Neuronal stem cell (in vitro differentiated cells): Measurements from ENCODE around the gene CAND1.

Experiments used
- DNase-seq: peaks from one replicate; pipeline ENCODE4 v3.0.0-alpha.2; 2013; ENCODE audit warnings: low spot score
- H2AFZ ChIP-seq: one replicate; pipeline ENCODE4 v1.6.1; 2013; ENCODE audit warnings: mild to moderate bottlenecking, low read length, inconsistent platforms
- H2AK5ac ChIP-seq: 2 replicates; pipeline ENCODE4 v1.6.1; 2013; ENCODE audit warnings: low read depth, mild to moderate bottlenecking, inconsistent platforms, low read length, moderate library complexity, mixed read lengths
- H2BK120ac ChIP-seq: 2 replicates; pipeline ENCODE4 v1.6.1; 2013; ENCODE audit warnings: low read depth, mild to moderate bottlenecking, inconsistent platforms, low read length, moderate library complexity, mixed read lengths
- H2BK12ac ChIP-seq: one replicate; pipeline ENCODE4 v1.6.1; 2013; ENCODE audit warnings: low read length, inconsistent platforms
- H2BK15ac ChIP-seq: 2 replicates; pipeline ENCODE4 v1.6.1; 2013; ENCODE audit warnings: mild to moderate bottlenecking, low read length, inconsistent platforms, mixed read lengths
- H2BK5ac ChIP-seq: one replicate; pipeline ENCODE4 v1.6.1; 2013; ENCODE audit warnings: inconsistent platforms, mild to moderate bottlenecking, low read length, moderate library complexity
- H3K14ac ChIP-seq: one replicate; pipeline ENCODE4 v1.6.1; 2013; ENCODE audit warnings: low read length, inconsistent platforms
- H3K18ac ChIP-seq: 2 replicates; pipeline ENCODE4 v1.6.1; 2013; ENCODE audit warnings: low read length, inconsistent platforms
- H3K23ac ChIP-seq: 2 replicates; pipeline ENCODE4 v1.6.1; 2013; ENCODE audit warnings: low read depth, mild to moderate bottlenecking, mixed read lengths, low read length, inconsistent platforms; ENCODE audit not compliant: poor library complexity
- H3K27ac ChIP-seq: replicated peaks from 3 replicates; pipeline ENCODE4 v1.5.1; 2013; ENCODE audit warnings: low read length, inconsistent platforms
- H3K27me3 ChIP-seq, 3 experiments: 2 replicates each; pipeline ENCODE4 v1.6.1; 2013; ENCODE audit warnings: low read length in 3 of 3, mild to moderate bottlenecking in 2 of 3, inconsistent platforms in 1 of 3, low read depth in 1 of 3, mixed read lengths in 1 of 3, moderate library complexity in 1 of 3; ENCODE audit not compliant: control insufficient read depth in 3 of 3, insufficient read depth in 3 of 3
- H3K36me3 ChIP-seq, 2 donors: replicated peaks in 1 of 2; 2 replicates each; pipeline ENCODE4 v1.6.1; 2013; ENCODE audit warnings: low read length in 2 of 2; ENCODE audit not compliant: control insufficient read depth in 2 of 2, insufficient read depth in 2 of 2
- H3K4ac ChIP-seq: 2 replicates; pipeline ENCODE4 v1.6.1; 2013; ENCODE audit warnings: inconsistent platforms, mild to moderate bottlenecking, low read length, moderate library complexity
- H3K4me1 ChIP-seq, 2 donors: 1 replicate in 1 of 2; 2 replicates in 1 of 2; pipeline ENCODE4 v1.6.1; 2013; ENCODE audit warnings: low read length in 2 of 2, low read depth in 1 of 2; ENCODE audit not compliant: control insufficient read depth in 2 of 2, insufficient read depth in 1 of 2
- H3K4me2 ChIP-seq: one replicate; pipeline ENCODE4 v1.6.1; 2013; ENCODE audit warnings: mild to moderate bottlenecking, low read length, inconsistent platforms; ENCODE audit not compliant: insufficient read depth, poor library complexity, severe bottlenecking
- H3K4me3 ChIP-seq, 2 donors: 2 replicates each; pipeline ENCODE4 v1.5.1; 2013; ENCODE audit warnings: low read length in 2 of 2, mild to moderate bottlenecking in 2 of 2, inconsistent platforms in 1 of 2, moderate library complexity in 1 of 2
- H3K79me1 ChIP-seq: one replicate; pipeline ENCODE4 v1.6.1; 2013; ENCODE audit warnings: low read depth, mild to moderate bottlenecking, inconsistent platforms, low read length, moderate library complexity
- H3K9ac ChIP-seq: one replicate; pipeline ENCODE4 v1.6.1; 2013; ENCODE audit warnings: mild to moderate bottlenecking, low read depth, low read length, inconsistent platforms; ENCODE audit not compliant: poor library complexity
- H3K9me3 ChIP-seq, 2 donors: replicated peaks in 1 of 2; 2 replicates each; pipeline versions ENCODE3 to v1.6.1; 2013; ENCODE audit warnings: low read length in 2 of 2, mild to moderate bottlenecking in 2 of 2, inconsistent platforms in 1 of 2, low read depth in 1 of 2, mixed read lengths in 1 of 2, moderate library complexity in 1 of 2; ENCODE audit not compliant: control insufficient read depth in 2 of 2, insufficient read depth in 1 of 2
- H4K8ac ChIP-seq: one replicate; pipeline ENCODE4 v1.6.1; 2013; ENCODE audit warnings: low read depth, mild to moderate bottlenecking, inconsistent platforms, low read length, moderate library complexity
- H4K91ac ChIP-seq: one replicate; pipeline ENCODE4 v1.6.1; 2013; ENCODE audit warnings: low read length, low read depth, mild to moderate bottlenecking, inconsistent platforms; ENCODE audit not compliant: poor library complexity
- WGBS, 2 donors: extraction: QIAGEN DNeasy Blood & Tissue Kit; methylation state at CpG; one replicate each; pipeline ENCODE4 v1.1.7; 2013; ENCODE audit warnings: missing lambda C conversion rate in 2 of 2, mixed read lengths in 1 of 2; ENCODE audit not compliant: insufficient read length in 2 of 2, insufficient replicate concordance in 1 of 2; ENCODE audit errors: extremely low coverage in 2 of 2; 5-methylcytosine and 5-hydroxymethylcytosine counted together

CAND1 gene

DNA sequence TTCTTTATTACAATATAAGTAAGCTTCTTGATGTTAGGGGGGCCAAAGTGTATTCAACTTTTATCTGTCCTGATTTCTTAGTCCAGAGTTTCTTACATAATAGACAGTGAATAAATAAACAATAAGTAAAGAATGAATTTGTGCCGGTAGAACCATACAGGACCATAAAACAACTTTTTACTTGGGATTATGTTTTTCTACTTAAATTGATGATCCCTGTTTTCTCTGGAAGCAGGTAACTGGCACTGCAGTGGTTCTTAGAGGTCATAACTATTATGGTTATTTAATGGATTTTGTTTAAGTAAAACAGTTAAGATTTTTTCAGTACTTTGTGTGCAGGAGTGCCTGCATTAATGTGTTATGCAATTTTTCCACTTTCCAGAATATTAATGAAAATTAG is 10.5 kb downstream of the CAND1 start:
- no peak for DNase-seq
- Histone ChIP-seq H4K91ac (no peak overlapping the region), H3K36me3 (peaks cover 4 to 62% of the 10 kb centered on the region in 2 donors), H3K9ac (no peak overlapping the region), H2AK5ac (no peak overlapping the region), H2BK12ac (no peak overlapping the region), H3K27ac (no peak overlapping the region), H3K14ac (no peak overlapping the region), H3K9me3 (no peaks in the 10 kb centered on the region), H2AFZ (no peak overlapping the region), H3K4me1 (no peaks in the 10 kb centered on the region), H3K4me3 (no peak overlapping the region), H3K4ac (no peak overlapping the region), H3K27me3 (no peaks in the 10 kb centered on the region), H3K79me1 (peaks cover 7% of the 10 kb centered on the region), H3K18ac (no peak overlapping the region), H3K23ac (no peak overlapping the region), H2BK5ac (no peak overlapping the region), H2BK15ac (no peak overlapping the region), H4K8ac (no peak overlapping the region), H2BK120ac (no peak overlapping the region), H3K4me2 (no peak overlapping the region)
- WGBS, 2 donors: no CpG with 5 or more reads among the region's 1 CpG

GRCh38 chr12:67280088-67280487 is 10.9 kb downstream of the CAND1 start:
- no peak overlapping the region for H4K8ac ChIP-seq
- H3K18ac ChIP-seq: no peak overlapping the region
- DNase-seq: no peak
- H4K91ac ChIP-seq: no peak overlapping the region
- no peaks in the 10 kb centered on the region for H3K27me3 ChIP-seq
- H3K9me3 ChIP-seq: no peaks in the 10 kb centered on the region
- H2BK12ac ChIP-seq: no peak overlapping the region
- no peak overlapping the region for H2AFZ ChIP-seq
- H2BK15ac ChIP-seq: no peak overlapping the region
- H3K4me3 ChIP-seq: no peak overlapping the region
- no peak overlapping the region for H2BK120ac ChIP-seq
- H2BK5ac ChIP-seq: no peak overlapping the region
- no peak overlapping the region for H2AK5ac ChIP-seq
- no peak overlapping the region for H3K23ac ChIP-seq
- WGBS, 2 donors: no CpG with 5 or more reads among the region's 4 CpGs
- no peak overlapping the region for H3K14ac ChIP-seq
- H3K9ac ChIP-seq: no peak overlapping the region
- H3K4me2 ChIP-seq: no peak overlapping the region
- H3K36me3 ChIP-seq: peaks cover 4 to 62% of the 10 kb centered on the region in 2 donors
- no peak overlapping the region for H3K4ac ChIP-seq
- peaks cover 7% of the 10 kb centered on the region for H3K79me1 ChIP-seq
- H3K4me1 ChIP-seq: no peaks in the 10 kb centered on the region
- no peak overlapping the region for H3K27ac ChIP-seq

GRCh38 chr12:67280572-67280971 is 11.4 kb downstream of the CAND1 start:
- H3K23ac ChIP-seq: no peak overlapping the region
- no peak overlapping the region for H2AFZ ChIP-seq
- H3K79me1 ChIP-seq: peaks cover 7% of the 10 kb centered on the region
- no peak overlapping the region for H2BK120ac ChIP-seq
- no peak overlapping the region for H3K14ac ChIP-seq
- H2AK5ac ChIP-seq: no peak overlapping the region
- WGBS, 2 donors: no CpG with 5 or more reads among the region's 2 CpGs
- H3K4ac ChIP-seq: no peak overlapping the region
- no peak overlapping the region for H4K91ac ChIP-seq
- peaks cover 4 to 64% of the 10 kb centered on the region in 2 donors for H3K36me3 ChIP-seq
- peaks cover 0 to 1% of the 10 kb centered on the region in 2 donors for H3K9me3 ChIP-seq
- H3K4me3 ChIP-seq: no peak overlapping the region
- no peak overlapping the region for H2BK15ac ChIP-seq
- H3K27ac ChIP-seq: no peak overlapping the region
- no peaks in the 10 kb centered on the region for H3K27me3 ChIP-seq
- no peaks in the 10 kb centered on the region for H3K4me1 ChIP-seq
- no peak for DNase-seq
- H2BK12ac ChIP-seq: no peak overlapping the region
- H3K9ac ChIP-seq: no peak overlapping the region
- no peak overlapping the region for H3K18ac ChIP-seq
- H3K4me2 ChIP-seq: no peak overlapping the region
- H4K8ac ChIP-seq: no peak overlapping the region
- H2BK5ac ChIP-seq: no peak overlapping the region

DNA sequence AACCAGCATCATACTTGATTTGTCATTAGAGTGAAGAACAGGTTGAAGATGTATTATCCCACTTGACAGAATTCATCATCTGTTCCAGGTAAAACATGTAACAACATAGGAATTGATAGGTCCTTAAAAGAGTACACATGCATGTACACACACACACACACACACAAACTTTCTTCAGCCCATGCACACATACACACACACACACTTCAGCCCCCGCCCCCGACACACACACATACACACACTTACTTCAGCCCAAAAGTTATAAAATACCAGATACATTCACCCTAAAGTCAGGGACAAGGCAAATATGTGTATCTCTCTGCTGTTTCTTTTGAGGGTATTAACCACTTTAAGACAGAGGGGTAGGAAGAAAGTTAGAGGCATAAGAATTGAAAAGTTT is 15.4 kb downstream of the CAND1 start:
- WGBS, 2 donors: no CpG with 5 or more reads among the region's 2 CpGs
- Histone ChIP-seq H3K79me1 (peaks cover 6% of the 10 kb centered on the region), H3K27ac (no peak overlapping the region), H4K91ac (no peak overlapping the region), H2BK120ac (no peak overlapping the region), H2BK12ac (no peak overlapping the region), H3K27me3 (no peaks in the 10 kb centered on the region), H3K4me3 (no peak overlapping the region), H3K9me3 (peaks cover 2 to 10% of the 10 kb centered on the region in 2 donors), H4K8ac (no peak overlapping the region), H3K4me2 (no peak overlapping the region), H3K14ac (no peak overlapping the region), H2BK15ac (no peak overlapping the region), H3K9ac (no peak overlapping the region), H2BK5ac (no peak overlapping the region), H2AFZ (no peak overlapping the region), H3K36me3 (peaks cover 7 to 80% of the 10 kb centered on the region in 2 donors), H3K4me1 (no peaks in the 10 kb centered on the region), H3K18ac (no peak overlapping the region), H2AK5ac (no peak overlapping the region), H3K23ac (no peak overlapping the region), H3K4ac (no peak overlapping the region)
- no peak for DNase-seq
